WERI-Rb-1 (cell line): ENCODE results near the gene RTP5.

Experiments
- DNase-seq: peaks from one replicate; pipeline ENCODE4 v3.0.0-alpha.2; 2020
- H3K27ac ChIP-seq: fragments of 250-450 bp; sonication (Bioruptor Pico); 2 replicates; pipeline ENCODE4 v1.5.1; 2020; ENCODE audit warnings: mild to moderate bottlenecking, moderate library complexity
- H3K27me3 ChIP-seq: fragments of 250-450 bp; sonication (Bioruptor Pico); 2 replicates; pipeline ENCODE4 v1.5.1; 2021; ENCODE audit warnings: mild to moderate bottlenecking, low read depth, moderate library complexity; ENCODE audit not compliant: insufficient read depth, severe bottlenecking
- H3K36me3 ChIP-seq: fragments of 250-450 bp; sonication (Bioruptor Pico); 2 replicates; pipeline ENCODE4 v1.5.1; 2020; ENCODE audit warnings: mild to moderate bottlenecking, moderate library complexity
- H3K4me3 ChIP-seq: 2 replicates; pipeline ENCODE4 v1.5.1; 2011; ENCODE audit warnings: low read depth, mild to moderate bottlenecking, control low read depth, low read length
- H3K9me3 ChIP-seq: fragments of 250-450 bp; sonication (Bioruptor Pico); 2 replicates; pipeline ENCODE4 v1.5.1; 2021; ENCODE audit warnings: mild to moderate bottlenecking, moderate library complexity; ENCODE audit not compliant: severe bottlenecking
- CTCF ChIP-seq: IDR thresholded peaks from 2 replicates; pipeline ENCODE4 v1.5.1; 2011; ENCODE audit warnings: low read depth, mild to moderate bottlenecking, control low read depth, inconsistent platforms, low read length

RTP5 gene

DNA sequence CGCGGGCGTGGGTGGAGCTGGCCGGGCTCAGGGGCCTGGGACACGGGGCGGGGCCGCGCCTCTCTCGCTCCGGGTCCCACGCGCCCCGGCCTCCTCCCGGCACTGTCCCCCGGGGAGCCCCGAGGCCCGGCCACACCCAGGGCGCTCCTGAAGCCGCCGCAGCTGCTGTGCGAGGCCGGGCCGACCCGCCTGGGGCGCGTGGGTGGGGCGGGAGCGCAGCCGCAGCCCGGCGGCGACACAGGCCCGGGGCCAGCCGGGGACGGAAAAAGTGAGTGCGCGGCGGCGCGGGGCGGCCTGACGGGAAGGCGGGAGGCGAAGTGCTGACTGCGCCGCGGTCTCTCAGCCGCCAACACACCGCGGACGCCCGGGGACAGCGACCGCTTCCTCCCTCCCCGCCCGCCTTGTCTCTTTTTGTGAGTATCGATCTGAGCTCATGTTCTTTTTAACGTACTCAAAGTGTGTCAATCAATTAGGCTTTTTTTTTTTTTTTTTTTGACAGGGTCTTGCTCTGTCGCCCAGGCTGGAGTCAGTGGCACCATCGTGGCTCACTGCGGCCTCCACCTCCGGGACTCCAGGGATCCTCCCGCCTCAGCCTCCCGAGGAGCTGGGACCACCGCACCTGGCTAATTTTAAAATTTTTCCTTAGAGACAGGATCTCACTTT is 25.3 kb upstream of the RTP5 start:
- H3K4me3 ChIP-seq: no peak overlapping the region
- no peak for DNase-seq
- H3K36me3 ChIP-seq: no peaks in the 10 kb centered on the region
- H3K27me3 ChIP-seq: no peaks in the 10 kb centered on the region
- no peak overlapping the region for H3K27ac ChIP-seq
- TF ChIP-seq CTCF: no peak
- H3K9me3 ChIP-seq: no peaks in the 10 kb centered on the region

GRCh38 chr2:241844831-241845578 is 24.5 kb upstream of the RTP5 start:
- Histone ChIP-seq H3K4me3 (no peak overlapping the region), H3K27ac (no peak overlapping the region), H3K36me3 (no peaks in the 10 kb centered on the region), H3K27me3 (no peaks in the 10 kb centered on the region), H3K9me3 (no peaks in the 10 kb centered on the region)
- TF ChIP-seq CTCF: no peak
- no peak for DNase-seq

DNA sequence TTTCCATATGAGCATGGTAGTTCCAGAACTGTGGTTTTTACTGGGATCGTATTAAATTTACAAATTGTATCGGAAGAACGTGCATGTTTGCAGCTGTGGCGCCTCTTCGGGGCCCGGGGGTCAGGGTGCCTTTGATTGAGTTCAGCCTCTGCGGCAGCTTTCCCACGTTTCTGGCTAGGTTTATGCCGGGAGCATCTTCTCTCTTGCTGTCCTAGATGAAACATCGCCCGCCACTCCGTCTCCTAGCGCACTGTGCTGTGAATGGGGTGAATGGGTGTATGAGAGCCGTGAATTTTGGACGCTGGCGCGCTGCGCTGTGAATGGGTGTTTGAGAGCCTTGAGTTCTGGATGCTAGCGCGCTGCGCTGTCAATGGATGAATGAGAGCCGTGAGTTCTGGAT is 23.1 kb upstream of the RTP5 start:
- H3K9me3 ChIP-seq: no peaks in the 10 kb centered on the region
- no peaks in the 10 kb centered on the region for H3K36me3 ChIP-seq
- no peak overlapping the region for H3K4me3 ChIP-seq
- no peak for DNase-seq
- TF ChIP-seq CTCF: no peak
- H3K27ac ChIP-seq: no peak overlapping the region
- no peaks in the 10 kb centered on the region for H3K27me3 ChIP-seq

DNA sequence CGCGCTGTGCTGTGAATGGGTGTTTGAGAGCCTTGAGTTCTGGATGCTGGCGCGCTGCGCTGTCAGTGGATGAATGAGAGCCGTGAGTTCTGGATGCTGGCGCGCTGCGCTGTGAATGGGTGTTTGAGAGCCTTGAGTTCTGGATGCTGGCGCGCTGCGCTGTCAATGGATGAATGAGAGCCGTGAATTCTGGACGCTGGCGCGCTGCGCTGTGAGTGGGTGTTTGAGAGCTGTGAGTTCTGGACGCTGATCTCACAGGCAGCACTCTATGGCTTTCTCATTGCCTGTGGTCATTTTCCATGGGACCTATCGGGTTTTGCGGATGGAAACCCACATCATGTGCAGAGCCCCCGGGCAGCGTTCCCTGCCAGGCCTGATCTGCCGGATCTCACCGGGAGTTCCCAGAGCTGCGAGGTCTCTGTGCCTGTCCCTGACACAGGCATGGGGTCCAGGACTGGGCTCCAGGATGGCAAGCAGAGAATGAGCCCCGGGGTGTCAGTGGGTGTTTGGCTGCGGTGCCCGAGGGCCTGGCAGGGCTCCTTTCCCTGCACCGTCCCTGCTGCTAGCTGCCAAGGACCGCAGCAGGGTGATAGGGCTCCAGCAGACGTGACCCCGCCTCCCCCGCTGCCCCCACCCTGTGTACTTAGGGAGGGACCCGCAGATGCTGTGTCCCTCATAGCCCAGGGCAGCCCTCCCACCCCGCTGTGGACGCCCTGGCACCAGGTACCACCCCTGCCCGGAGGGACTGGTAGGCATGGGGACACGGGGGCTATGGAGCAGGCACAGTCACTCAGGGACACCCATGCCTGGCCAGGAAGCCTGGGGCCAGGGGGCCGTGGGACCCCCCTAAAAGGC is 20.5 kb upstream of the RTP5 start:
- TF ChIP-seq CTCF: no peak
- no peak for DNase-seq
- Histone ChIP-seq H3K36me3 (no peaks in the 10 kb centered on the region), H3K27ac (no peak overlapping the region), H3K27me3 (no peaks in the 10 kb centered on the region), H3K9me3 (no peaks in the 10 kb centered on the region), H3K4me3 (no peak overlapping the region)

GRCh38 chr2:241849616-241850543 is 19.6 kb upstream of the RTP5 start:
- TF ChIP-seq CTCF: no peak
- no peaks in the 10 kb centered on the region for H3K9me3 ChIP-seq
- no peaks in the 10 kb centered on the region for H3K27me3 ChIP-seq
- no peak overlapping the region for H3K4me3 ChIP-seq
- H3K27ac ChIP-seq: no peak overlapping the region
- DNase-seq: no peak
- H3K36me3 ChIP-seq: no peaks in the 10 kb centered on the region
